OCI-LY7 (cell line): ENCODE results near the gene TEKT5.

Experiments used
- EZH2phosphoT487 ChIP-seq: fragments of 200-600 bp; sonication (generic); IDR thresholded peaks from 2 replicates; pipeline ENCODE4 v1.6.1; 2018; ENCODE audit warnings: low read depth, borderline replicate concordance, mild to moderate bottlenecking, mixed run types, antibody characterized with exemption, low read length, moderate library complexity, mixed read lengths
- TF ChIP-seq, protein P1 (sequence below): fragments of 200-600 bp; sonication (generic); conservative IDR thresholded peaks from 2 replicates; pipeline ENCODE4 v1.5.1; 2014; ENCODE audit warnings: mild to moderate bottlenecking, antibody characterized with exemption, low read length, moderate library complexity, mixed read lengths

DNA sequence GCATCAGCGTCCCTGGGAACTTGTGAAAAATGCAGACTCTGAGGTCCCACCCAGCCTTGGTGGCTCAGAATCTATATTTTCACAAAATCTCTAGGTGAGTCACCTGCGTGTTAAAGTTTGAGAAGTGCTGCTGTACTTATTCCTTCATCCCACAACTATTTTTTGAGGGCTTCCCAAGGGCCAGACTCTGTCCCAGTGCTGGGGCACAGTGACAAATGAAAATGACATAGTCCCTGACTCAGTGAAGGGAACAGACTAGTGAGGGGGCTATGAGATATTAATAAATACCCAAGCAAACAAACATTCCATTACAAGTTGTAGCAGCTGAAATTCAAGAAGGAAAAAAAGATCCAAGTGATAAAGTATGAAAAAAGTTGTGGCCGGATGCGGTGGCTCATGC is 104.4 kb downstream of the TEKT5 start:
- TF ChIP-seq, protein P1, sequence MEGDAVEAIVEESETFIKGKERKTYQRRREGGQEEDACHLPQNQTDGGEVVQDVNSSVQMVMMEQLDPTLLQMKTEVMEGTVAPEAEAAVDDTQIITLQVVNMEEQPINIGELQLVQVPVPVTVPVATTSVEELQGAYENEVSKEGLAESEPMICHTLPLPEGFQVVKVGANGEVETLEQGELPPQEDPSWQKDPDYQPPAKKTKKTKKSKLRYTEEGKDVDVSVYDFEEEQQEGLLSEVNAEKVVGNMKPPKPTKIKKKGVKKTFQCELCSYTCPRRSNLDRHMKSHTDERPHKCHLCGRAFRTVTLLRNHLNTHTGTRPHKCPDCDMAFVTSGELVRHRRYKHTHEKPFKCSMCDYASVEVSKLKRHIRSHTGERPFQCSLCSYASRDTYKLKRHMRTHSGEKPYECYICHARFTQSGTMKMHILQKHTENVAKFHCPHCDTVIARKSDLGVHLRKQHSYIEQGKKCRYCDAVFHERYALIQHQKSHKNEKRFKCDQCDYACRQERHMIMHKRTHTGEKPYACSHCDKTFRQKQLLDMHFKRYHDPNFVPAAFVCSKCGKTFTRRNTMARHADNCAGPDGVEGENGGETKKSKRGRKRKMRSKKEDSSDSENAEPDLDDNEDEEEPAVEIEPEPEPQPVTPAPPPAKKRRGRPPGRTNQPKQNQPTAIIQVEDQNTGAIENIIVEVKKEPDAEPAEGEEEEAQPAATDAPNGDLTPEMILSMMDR: no peak
- TF ChIP-seq EZH2phosphoT487: no peak
